H9 (cell line): Measurements from ENCODE around the gene GPD1. TPM values are rescaled to one million over a fixed set of nuclear protein-coding genes. Genes with fewer than 3 reads are reported as not detected.

Experiments used
- DNase-seq: peaks from one replicate; pipeline ENCODE4 v3.0.0-alpha.2; 2017
- H2AFZ ChIP-seq: one replicate; pipeline ENCODE4 v1.6.1; 2013; ENCODE audit warnings: mild to moderate bottlenecking, low read length, control low read depth, moderate library complexity
- H2AK5ac ChIP-seq: 2 replicates; pipeline ENCODE4 v1.6.1; 2013; ENCODE audit warnings: low read length, control low read depth, mixed read lengths; ENCODE audit not compliant: insufficient read length
- H2BK120ac ChIP-seq: one replicate; pipeline ENCODE4 v1.6.1; 2013; ENCODE audit warnings: low read depth, mild to moderate bottlenecking, low read length, control low read depth, inconsistent platforms; ENCODE audit not compliant: poor library complexity, severe bottlenecking
- H2BK12ac ChIP-seq: 2 replicates; pipeline ENCODE4 v1.6.1; 2013; ENCODE audit warnings: low read length, control low read depth, mixed read lengths, low read depth; ENCODE audit not compliant: insufficient read length
- H2BK15ac ChIP-seq: 2 replicates; pipeline ENCODE4 v1.6.1; 2013; ENCODE audit warnings: low read depth, low read length, control low read depth
- H2BK20ac ChIP-seq: one replicate; pipeline ENCODE4 v1.6.1; 2013; ENCODE audit warnings: low read depth, mild to moderate bottlenecking, low read length, control low read depth, inconsistent platforms; ENCODE audit not compliant: poor library complexity, severe bottlenecking
- H2BK5ac ChIP-seq: 2 replicates; pipeline ENCODE4 v1.6.1; 2013; ENCODE audit warnings: low read length, control low read depth, mixed read lengths; ENCODE audit not compliant: insufficient read length
- H3K14ac ChIP-seq: 2 replicates; pipeline ENCODE4 v1.6.1; 2013; ENCODE audit warnings: low read length, control low read depth; ENCODE audit not compliant: insufficient read depth
- H3K18ac ChIP-seq: 2 replicates; pipeline ENCODE4 v1.6.1; 2013; ENCODE audit warnings: low read depth, mild to moderate bottlenecking, mixed read lengths, low read length, control low read depth; ENCODE audit not compliant: insufficient read length
- H3K23ac ChIP-seq: 2 replicates; pipeline ENCODE4 v1.6.1; 2013; ENCODE audit warnings: low read length, control low read depth, mixed read lengths, low read depth; ENCODE audit not compliant: insufficient read length
- H3K23me2 ChIP-seq: 2 replicates; pipeline ENCODE4 v1.6.1; 2013; ENCODE audit warnings: low read depth, mild to moderate bottlenecking, mixed read lengths, low read length, control low read depth; ENCODE audit not compliant: insufficient read length, poor library complexity, severe bottlenecking
- H3K27ac ChIP-seq: 2 replicates; pipeline ENCODE4 v1.5.1; 2013; ENCODE audit warnings: low read length, control low read depth, mixed read lengths, low read depth; ENCODE audit not compliant: insufficient read length
- H3K27me3 ChIP-seq: 2 replicates; pipeline ENCODE4 v1.6.1; 2013; ENCODE audit warnings: low read length, control low read depth, inconsistent platforms; ENCODE audit not compliant: insufficient read depth
- H3K4ac ChIP-seq: 2 replicates; pipeline ENCODE4 v1.6.1; 2013; ENCODE audit warnings: low read depth, mild to moderate bottlenecking, control low read depth, inconsistent platforms, low read length, moderate library complexity
- H3K4me1 ChIP-seq: 2 replicates; pipeline ENCODE4 v1.6.1; 2013; ENCODE audit warnings: low read length, control low read depth, inconsistent platforms; ENCODE audit not compliant: insufficient read depth
- H3K4me2 ChIP-seq: 2 replicates; pipeline ENCODE4 v1.6.1; 2013; ENCODE audit warnings: low read length, control low read depth, mixed read lengths; ENCODE audit not compliant: insufficient read length, insufficient read depth
- H3K56ac ChIP-seq: 2 replicates; pipeline ENCODE4 v1.6.1; 2013; ENCODE audit warnings: low read depth, mild to moderate bottlenecking, mixed read lengths, low read length, control low read depth; ENCODE audit not compliant: insufficient read length
- H3K79me1 ChIP-seq: 2 replicates; pipeline ENCODE4 v1.6.1; 2013; ENCODE audit warnings: low read depth, mild to moderate bottlenecking, moderate library complexity, low read length, control low read depth, inconsistent platforms; ENCODE audit not compliant: insufficient read depth, poor library complexity, severe bottlenecking
- H3K79me2 ChIP-seq: 2 replicates; pipeline ENCODE4 v1.6.1; 2013; ENCODE audit warnings: low read length, control low read depth, inconsistent platforms; ENCODE audit not compliant: insufficient read depth
- H3K9ac ChIP-seq: 2 replicates; pipeline ENCODE4 v1.6.1; 2013; ENCODE audit warnings: low read length, control low read depth, mixed read lengths; ENCODE audit not compliant: insufficient read length; ENCODE audit errors: extremely low read depth
- H3K9me3 ChIP-seq: one replicate; pipeline ENCODE4 v1.6.1; 2013; ENCODE audit warnings: low read depth, low read length, inconsistent platforms; ENCODE audit not compliant: control insufficient read depth
- H3T11ph ChIP-seq: one replicate; pipeline ENCODE4 v1.6.1; 2013; ENCODE audit warnings: mild to moderate bottlenecking, low read length, control low read depth, inconsistent platforms
- H4K20me1 ChIP-seq: one replicate; pipeline ENCODE4 v1.6.1; 2013; ENCODE audit not compliant: control insufficient read depth, insufficient read length, insufficient read depth
- H4K5ac ChIP-seq: 2 replicates; pipeline ENCODE4 v1.6.1; 2013; ENCODE audit warnings: low read depth, mild to moderate bottlenecking, mixed read lengths, low read length, control low read depth; ENCODE audit not compliant: insufficient read length
- H4K8ac ChIP-seq: replicated peaks from 2 replicates; pipeline ENCODE4 v1.6.1; 2013; ENCODE audit warnings: low read length, control low read depth, mixed read lengths, low read depth; ENCODE audit not compliant: insufficient read length
- H4K91ac ChIP-seq: 2 replicates; pipeline ENCODE4 v1.6.1; 2013; ENCODE audit warnings: low read depth, mild to moderate bottlenecking, moderate library complexity, mixed read lengths, low read length, control low read depth; ENCODE audit not compliant: insufficient read length
- H3K27ac Mint-ChIP-seq, 3 experiments: 2 replicates in 2 of 3; 3 replicates in 1 of 3; pipeline ENCODE4 v1.8.0; 2020 to 2021; ENCODE audit warnings: mixed read lengths in 3 of 3, mild to moderate bottlenecking in 1 of 3, moderate library complexity in 1 of 3
- H3K27me3 Mint-ChIP-seq: 2 replicates; pipeline ENCODE4 v1.8.0; 2021; ENCODE audit warnings: low read depth, mild to moderate bottlenecking, moderate library complexity, mixed read lengths
- H3K36me3 Mint-ChIP-seq, 3 experiments: 2 replicates in 2 of 3; 3 replicates in 1 of 3; pipeline ENCODE4 v1.8.0; 2020 to 2021; ENCODE audit warnings: low read depth in 3 of 3, mixed read lengths in 3 of 3; ENCODE audit not compliant: insufficient read depth in 1 of 3
- H3K4me1 Mint-ChIP-seq, 2 experiments: 2 replicates each; pipeline ENCODE4 v1.8.0; 2020; ENCODE audit warnings: mixed read lengths in 2 of 2
- H3K4me3 Mint-ChIP-seq, 2 experiments: 2 replicates in 1 of 2; 3 replicates in 1 of 2; pipeline ENCODE4 v1.8.0; 2020 to 2021; ENCODE audit warnings: mild to moderate bottlenecking in 2 of 2, mixed read lengths in 2 of 2, moderate library complexity in 1 of 2
- H3K9me3 Mint-ChIP-seq, 2 experiments: 2 replicates in 1 of 2; 3 replicates in 1 of 2; pipeline ENCODE4 v1.8.0; 2020; ENCODE audit warnings: mild to moderate bottlenecking in 2 of 2, mixed read lengths in 2 of 2, moderate library complexity in 1 of 2
- CTCF ChIP-seq: fragments of 200-600 bp; sonication (generic); conservative IDR thresholded peaks from 3 replicates; pipeline ENCODE4 v1.8.0; 2021; ENCODE audit warnings: antibody characterized with exemption, mild to moderate bottlenecking
- WGBS: extraction: QIAGEN DNeasy Blood & Tissue Kit; methylation state at CpG from one replicate; pipeline ENCODE4 v1.1.7; 2013; ENCODE audit warnings: missing lambda C conversion rate, low lambda C conversion rate, mixed read lengths; ENCODE audit not compliant: insufficient read length; ENCODE audit errors: extremely low coverage; 5-methylcytosine and 5-hydroxymethylcytosine counted together
- total RNA-seq: library from RNA; stranded (reverse); gene quantifications from 2 replicates; pipeline ENCODE4 v1.2.1, GENCODE V29; 2021

Gene GPD1
- total RNA-seq, 1 experiment from 2014 or later: 0.70 TPM

- DNase-seq: no peak
- Histone ChIP-seq H3K9me3 (no peaks in the 10 kb centered on the region), H4K91ac (no peak overlapping the region), H2BK15ac (no peak overlapping the region), H2AK5ac (no peak overlapping the region), H3T11ph (no peak overlapping the region), H3K9ac (no peak overlapping the region), H3K23ac (no peak overlapping the region), H2BK120ac (no peak overlapping the region), H3K79me2 (no peaks in the 10 kb centered on the region), H3K4ac (no peak overlapping the region), H3K56ac (no peak overlapping the region), H3K23me2 (no peaks in the 10 kb centered on the region), H4K8ac (no peak overlapping the region), H2BK5ac (no peak overlapping the region), H3K27me3 (no peaks in the 10 kb centered on the region), H2AFZ (no peak overlapping the region), H3K4me1 (no peaks in the 10 kb centered on the region), H3K79me1 (no peaks in the 10 kb centered on the region), H2BK20ac (no peak overlapping the region), H4K20me1 (no peaks in the 10 kb centered on the region), H4K5ac (no peak overlapping the region), H3K14ac (no peak overlapping the region), H2BK12ac (no peak overlapping the region), H3K4me2 (no peak overlapping the region), H3K27ac (no peak overlapping the region), H3K18ac (no peak overlapping the region)
- Mint-ChIP-seq H3K27me3 (peaks cover 11% of the 10 kb centered on the region), H3K27ac (no peak overlapping the region), H3K4me3 (no peak overlapping the region; a peak in 1 of 5 replicates), H3K4me1 (peaks cover 19 to 31% of the 10 kb centered on the region in 2 experiments), H3K9me3 (no peaks in the 10 kb centered on the region), H3K36me3 (no peaks in the 10 kb centered on the region; a peak in 1 of 7 replicates)
- WGBS: no CpG with 5 or more reads among the region's 1 CpG
- TF ChIP-seq CTCF: no peak
Measured at GRCh38 chr12:50075808-50076170, 28.0 kb upstream of the GPD1 start.
